Caco-2 (cell line): ENCODE measurements around the gene SUSD5. TPM values are rescaled to one million over a fixed set of nuclear protein-coding genes. Genes with fewer than 3 reads are reported as not detected.

Source experiments
- BruUV-seq: library from RNA; stranded (reverse); fragments of 400-500 nt; replicated peaks from 2 replicates; lab custom pipeline; 2021; lab: Mats Ljungman, UMichigan
- CTCF ChIA-PET: fragments of 300-600 bp; sonication (Branson Sonifier 250); formaldehyde crosslinking; loops from one replicate; lab custom pipeline; 2022; ENCODE audit warnings: antibody characterized with exemption; lab: Charles Lee
- POLR2A ChIA-PET: fragments of 300-600 bp; sonication (Branson Sonifier 250); formaldehyde crosslinking; loops from one replicate; lab custom pipeline; 2022; ENCODE audit warnings: antibody characterized with exemption; lab: Charles Lee
- DNase-seq, 2 experiments: peaks; one replicate each; pipeline versions ENCODE4 v3.0.0 to v3.0.0-alpha.2; 2020 to 2022
- H3K27me3 ChIP-seq: replicated peaks from 2 replicates; pipeline ENCODE4 v1.6.0; 2011; ENCODE audit warnings: low read length; ENCODE audit not compliant: control insufficient read depth, insufficient read depth
- H3K36me3 ChIP-seq: 2 replicates; pipeline ENCODE4 v1.5.1; 2011; ENCODE audit warnings: low read length; ENCODE audit not compliant: control insufficient read depth, insufficient read depth
- H3K4me1 ChIP-seq: fragments of 250-450 bp; sonication (Bioruptor Pico); 2 replicates; pipeline ENCODE4 v1.5.1; 2020; ENCODE audit warnings: mild to moderate bottlenecking
- H3K4me3 ChIP-seq: 2 replicates; pipeline ENCODE4 v1.5.1; 2011; ENCODE audit warnings: low read depth, mild to moderate bottlenecking, control low read depth, low read length
- H3K9me3 ChIP-seq: fragments of 250-450 bp; sonication (Bioruptor Pico); 2 replicates; pipeline ENCODE4 v1.5.1; 2020; ENCODE audit warnings: mild to moderate bottlenecking, moderate library complexity
- H3K27ac Mint-ChIP-seq: one replicate; pipeline ENCODE4 v1.8.0; 2022; ENCODE audit warnings: mixed read lengths; ENCODE audit not compliant: unreplicated experiment
- H3K27me3 Mint-ChIP-seq: one replicate; pipeline ENCODE4 v1.8.0; 2022; ENCODE audit warnings: mixed read lengths; ENCODE audit not compliant: insufficient read depth, unreplicated experiment
- H3K36me3 Mint-ChIP-seq: one replicate; pipeline ENCODE4 v1.8.0; 2022; ENCODE audit warnings: mild to moderate bottlenecking, mixed read lengths; ENCODE audit not compliant: insufficient read depth, unreplicated experiment
- H3K4me1 Mint-ChIP-seq: one replicate; pipeline ENCODE4 v1.8.0; 2022; ENCODE audit warnings: low read depth, mixed read lengths; ENCODE audit not compliant: unreplicated experiment
- H3K4me3 Mint-ChIP-seq: one replicate; pipeline ENCODE4 v1.8.0; 2022; ENCODE audit warnings: mild to moderate bottlenecking, moderate library complexity, mixed read lengths; ENCODE audit not compliant: unreplicated experiment
- H3K9me3 Mint-ChIP-seq: one replicate; pipeline ENCODE4 v1.8.0; 2022; ENCODE audit warnings: mixed read lengths; ENCODE audit not compliant: unreplicated experiment
- intact Hi-C: fragments of 100-400 bp; cut with micrococcal nuclease; formaldehyde crosslinking; loops from one replicate; pipeline ENCODE4 v1.10.0; 2022; ENCODE audit not compliant: unreplicated experiment
- total RNA-seq: library from RNA; stranded (reverse); gene quantifications from 2 replicates; pipeline ENCODE4 v1.2.3, GENCODE V29; 2022
- TF ChIP-seq, protein P1 (sequence below), 2 experiments: fragments of 200-600 bp in 1 of 2; IDR thresholded peaks; 1 replicate in 1 of 2; 2 replicates in 1 of 2; pipeline versions ENCODE4 v1.5.1 to v1.8.0; 2011 to 2022; ENCODE audit warnings: antibody characterized with exemption in 1 of 2, control low read depth in 1 of 2, inconsistent platforms in 1 of 2, low read depth in 1 of 2, low read length in 1 of 2, mild to moderate bottlenecking in 1 of 2, moderate library complexity in 1 of 2; ENCODE audit not compliant: insufficient read depth in 1 of 2, severe bottlenecking in 1 of 2, unreplicated experiment in 1 of 2

Gene SUSD5
- total RNA-seq, 1 experiment from 2014 or later, result not detected

DNA sequence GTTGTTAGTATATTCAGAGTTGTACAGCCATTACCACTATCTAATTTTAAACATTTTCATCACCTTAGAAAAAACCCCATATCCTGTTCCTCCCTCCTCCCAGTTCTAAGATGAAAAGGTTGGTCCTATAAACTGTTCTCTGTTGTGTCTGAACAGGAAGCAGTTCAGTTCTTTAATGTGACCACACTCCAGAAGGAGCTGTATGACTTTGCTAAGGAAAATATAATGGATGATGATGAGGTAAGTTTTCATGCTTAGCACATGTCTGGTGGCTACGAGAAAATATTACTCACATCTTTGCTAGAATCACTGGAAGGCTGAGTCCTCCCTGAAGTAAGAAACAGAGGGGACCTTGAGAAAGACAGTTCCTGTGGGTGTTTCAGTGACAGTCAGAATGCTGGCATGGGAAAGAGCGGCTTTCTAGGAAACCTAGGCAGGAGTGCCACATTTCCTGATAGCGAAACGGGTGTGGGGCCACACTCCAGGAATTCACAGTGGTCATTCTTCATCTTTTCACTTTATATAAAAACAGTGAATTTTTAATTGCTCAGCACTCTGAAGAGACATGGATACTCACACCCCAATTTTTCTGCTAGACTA is 84.5 kb downstream of the SUSD5 start:
- Mint-ChIP-seq H3K4me3 (no peak overlapping the region), H3K36me3 (peaks cover 43% of the 10 kb centered on the region), H3K27me3 (no peaks in the 10 kb centered on the region), H3K9me3 (no peaks in the 10 kb centered on the region), H3K27ac (no peak overlapping the region), H3K4me1 (no peaks in the 10 kb centered on the region)
- BruUV-seq, result no TSS peak
- intact Hi-C loops, result loop anchor here (5.0 to 10.0 kb wide), 2 partner anchors 98 to 581 kb away; partner anchors contain the start of gene CLASP2
- CTCF ChIA-PET, result no interaction called here
- TF ChIP-seq, protein P1, sequence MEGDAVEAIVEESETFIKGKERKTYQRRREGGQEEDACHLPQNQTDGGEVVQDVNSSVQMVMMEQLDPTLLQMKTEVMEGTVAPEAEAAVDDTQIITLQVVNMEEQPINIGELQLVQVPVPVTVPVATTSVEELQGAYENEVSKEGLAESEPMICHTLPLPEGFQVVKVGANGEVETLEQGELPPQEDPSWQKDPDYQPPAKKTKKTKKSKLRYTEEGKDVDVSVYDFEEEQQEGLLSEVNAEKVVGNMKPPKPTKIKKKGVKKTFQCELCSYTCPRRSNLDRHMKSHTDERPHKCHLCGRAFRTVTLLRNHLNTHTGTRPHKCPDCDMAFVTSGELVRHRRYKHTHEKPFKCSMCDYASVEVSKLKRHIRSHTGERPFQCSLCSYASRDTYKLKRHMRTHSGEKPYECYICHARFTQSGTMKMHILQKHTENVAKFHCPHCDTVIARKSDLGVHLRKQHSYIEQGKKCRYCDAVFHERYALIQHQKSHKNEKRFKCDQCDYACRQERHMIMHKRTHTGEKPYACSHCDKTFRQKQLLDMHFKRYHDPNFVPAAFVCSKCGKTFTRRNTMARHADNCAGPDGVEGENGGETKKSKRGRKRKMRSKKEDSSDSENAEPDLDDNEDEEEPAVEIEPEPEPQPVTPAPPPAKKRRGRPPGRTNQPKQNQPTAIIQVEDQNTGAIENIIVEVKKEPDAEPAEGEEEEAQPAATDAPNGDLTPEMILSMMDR (IDR thresholded peaks at IDR 0.05; ENCODE audit: insufficient read depth in 1 of 2, low read depth in 1 of 2, low read length in 1 of 2, severe bottlenecking in 1 of 2, unreplicated experiment in 1 of 2), result no peak
- Histone ChIP-seq H3K4me1 (peaks cover 18% of the 10 kb centered on the region), H3K36me3 (peaks cover 3% of the 10 kb centered on the region; the same call in 1 of the 2 replicates), H3K27me3 (no peaks in the 10 kb centered on the region), H3K9me3 (no peaks in the 10 kb centered on the region), H3K4me3 (no peak overlapping the region)
- DNase-seq, result no peak
- POLR2A ChIA-PET, result no interaction called here

DNA sequence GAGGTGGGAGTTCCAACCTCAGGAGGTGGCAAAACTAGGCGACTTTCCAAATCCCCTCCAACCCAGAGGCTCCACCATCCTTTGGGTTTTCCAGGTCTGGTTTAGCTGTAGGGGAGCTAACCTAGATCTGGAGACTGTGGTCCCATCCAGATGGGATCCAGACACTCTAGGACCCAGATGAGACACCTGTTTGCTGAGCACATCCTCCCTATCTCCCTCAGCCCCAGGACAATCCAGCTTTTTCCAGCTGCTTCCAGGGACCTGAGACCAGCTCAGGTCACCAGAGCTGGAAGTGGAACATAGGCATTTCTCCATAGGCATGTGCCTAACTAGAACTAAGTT is 86.6 kb downstream of the SUSD5 start:
- intact Hi-C loops, result loop anchor here (5.0 to 10.0 kb wide), 2 partner anchors 100 to 583 kb away; partner anchors contain the start of gene CLASP2
- no TSS peak for BruUV-seq
- Histone ChIP-seq H3K4me1 (peaks cover 18% of the 10 kb centered on the region), H3K36me3 (peaks cover 3% of the 10 kb centered on the region; the same call in 1 of the 2 replicates), H3K4me3 (no peak overlapping the region), H3K27me3 (no peaks in the 10 kb centered on the region), H3K9me3 (no peaks in the 10 kb centered on the region)
- TF ChIP-seq, protein P1 (IDR thresholded peaks at IDR 0.05; ENCODE audit: insufficient read depth in 1 of 2, low read depth in 1 of 2, low read length in 1 of 2, severe bottlenecking in 1 of 2, unreplicated experiment in 1 of 2), result no peak
- Mint-ChIP-seq H3K4me1 (no peaks in the 10 kb centered on the region), H3K27me3 (no peaks in the 10 kb centered on the region), H3K4me3 (no peak overlapping the region), H3K36me3 (peaks cover 42% of the 10 kb centered on the region), H3K9me3 (no peaks in the 10 kb centered on the region), H3K27ac (peak overlapping the region; percentile 77)
- peak in 1 of 2 experiments; percentile 17 for DNase-seq
- CTCF ChIA-PET, result interaction anchor here (0.9 to 2.4 kb wide), 17 partner anchors 9 to 655 kb away, joined by 3 to 111 read pairs (median 4); partner anchors contain the start of gene CRTAP
- POLR2A ChIA-PET, result interaction anchor here (0.8 kb wide), 1 partner anchor 241 kb away, joined by 4 read pairs; no protein-coding TSS in a partner anchor

DNA sequence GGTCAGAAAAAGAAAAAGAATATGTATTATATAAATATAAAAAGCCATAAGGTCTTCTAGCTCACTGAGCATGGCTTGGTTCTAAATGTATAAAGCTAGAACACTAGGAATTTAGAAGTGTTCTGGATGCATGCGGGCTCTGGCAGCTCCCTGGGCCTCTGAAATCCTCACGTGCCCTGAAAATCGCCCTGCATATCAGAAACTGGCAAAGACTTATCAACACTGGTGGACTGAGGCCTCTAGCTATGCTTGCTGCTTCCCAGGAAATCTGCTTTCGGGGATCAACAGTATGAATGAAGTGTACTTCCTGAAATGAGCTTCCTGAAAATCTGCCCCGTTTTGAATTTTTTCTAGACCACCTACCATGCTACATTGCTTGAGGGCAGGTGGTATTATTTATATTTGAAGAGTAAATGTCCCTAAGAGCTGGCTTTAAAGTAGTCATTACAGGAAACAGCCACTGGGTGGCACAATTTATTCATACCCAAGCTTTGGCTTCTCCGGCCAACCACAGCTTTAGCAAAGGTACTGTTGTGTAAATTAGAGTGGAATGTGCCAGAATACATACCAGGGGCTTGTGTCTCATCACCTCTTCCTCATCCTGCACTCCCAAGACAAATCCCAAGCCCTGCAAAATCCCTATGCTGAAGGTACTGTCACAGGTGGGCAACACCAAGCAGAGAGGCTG is 87.1 kb downstream of the SUSD5 start:
- POLR2A ChIA-PET, result interaction anchor here (0.8 kb wide), 1 partner anchor 241 kb away, joined by 4 read pairs; no protein-coding TSS in a partner anchor

More for the DNA sequence above, 87.1 kb downstream of the SUSD5 start:
- no TSS peak for BruUV-seq
- TF ChIP-seq, protein P1 (IDR thresholded peaks at IDR 0.05; ENCODE audit: insufficient read depth in 1 of 2, low read depth in 1 of 2, low read length in 1 of 2, severe bottlenecking in 1 of 2, unreplicated experiment in 1 of 2), result peak; percentile 59 to 75
- Mint-ChIP-seq H3K36me3 (peaks cover 41% of the 10 kb centered on the region), H3K9me3 (no peaks in the 10 kb centered on the region), H3K4me3 (no peak overlapping the region), H3K27ac (peak overlapping the region; percentile 77), H3K27me3 (no peaks in the 10 kb centered on the region), H3K4me1 (no peaks in the 10 kb centered on the region)
- peaks cover 3% of the 10 kb centered on the region; the same call in 1 of the 2 replicates for H3K36me3 ChIP-seq
- peaks cover 18% of the 10 kb centered on the region for H3K4me1 ChIP-seq
- H3K9me3 ChIP-seq, result no peaks in the 10 kb centered on the region
- no peaks in the 10 kb centered on the region for H3K27me3 ChIP-seq
- DNase-seq, result peak; percentile 59 to 76
- CTCF ChIA-PET, result interaction anchor here (0.6 to 2.4 kb wide), 19 partner anchors 9 to 656 kb away, joined by 3 to 111 read pairs (median 4); partner anchors contain the start of gene CRTAP
- intact Hi-C loops, result loop anchor here (1.0 to 10.0 kb wide), 8 partner anchors 35 to 656 kb away; partner anchors contain the start of genes CLASP2, GLB1 and TMPPE
- no peak overlapping the region for H3K4me3 ChIP-seq
